ENCODE results near the gene VTCN1.

Gene VTCN1

GRCh38 chr1:117201808-117202207 lies 8.9 kb downstream of the VTCN1 start:
- TF ChIP-seq EZH2 (optimal IDR thresholded peaks at IDR 0.05; ENCODE audit: low read depth, low read length) (no peak), EZH2phosphoT487 (IDR thresholded peaks at IDR 0.05; ENCODE audit: low read length) (no peak), CTCF (IDR thresholded peaks at IDR 0.05; ENCODE audit: low read length) (no peak)
- Histone ChIP-seq H3K9me2 (replicated peaks; ENCODE audit: insufficient read depth, low read length) (no peaks in the 10 kb centered on the region), H3K4me1 (ENCODE audit: low read length) (no peaks in the 10 kb centered on the region), H3K79me2 (ENCODE audit: low read length) (no peaks in the 10 kb centered on the region), H3K36me3 (replicated peaks; ENCODE audit: insufficient read depth, low read length) (no peaks in the 10 kb centered on the region), H3F3A (ENCODE audit: insufficient read depth, low read length) (no peaks in the 10 kb centered on the region), H4K20me1 (ENCODE audit: insufficient read depth, low read length) (no peaks in the 10 kb centered on the region), H3K9me3 (replicated peaks; ENCODE audit: insufficient read depth, low read length) (no peaks in the 10 kb centered on the region), H3K4me3 (ENCODE audit: low read length) (no peak overlapping the region), H3K4me2 (ENCODE audit: low read depth, low read length) (no peak overlapping the region), H3K27ac (ENCODE audit: low read length) (no peak overlapping the region), H3K27me3 (replicated peaks; ENCODE audit: insufficient read depth, low read length) (no peaks in the 10 kb centered on the region), H2AFZ (ENCODE audit: low read length) (no peak overlapping the region), H3K9ac (ENCODE audit: low read length) (no peak overlapping the region)
- DNase-seq = no peak

GRCh38 chr1:117198097-117198496 lies 12.6 kb downstream of the VTCN1 start:
- Histone ChIP-seq H3K4me1 (ENCODE audit: low read length) (no peaks in the 10 kb centered on the region), H3K4me3 (ENCODE audit: low read length) (no peak overlapping the region), H3K4me2 (ENCODE audit: low read depth, low read length) (no peak overlapping the region), H3F3A (ENCODE audit: insufficient read depth, low read length) (no peaks in the 10 kb centered on the region), H2AFZ (ENCODE audit: low read length) (no peak overlapping the region), H3K79me2 (ENCODE audit: low read length) (no peaks in the 10 kb centered on the region), H3K27ac (ENCODE audit: low read length) (no peak overlapping the region), H4K20me1 (ENCODE audit: insufficient read depth, low read length) (no peaks in the 10 kb centered on the region), H3K9me3 (replicated peaks; ENCODE audit: insufficient read depth, low read length) (no peaks in the 10 kb centered on the region), H3K36me3 (replicated peaks; ENCODE audit: insufficient read depth, low read length) (no peaks in the 10 kb centered on the region), H3K9me2 (replicated peaks; ENCODE audit: insufficient read depth, low read length) (no peaks in the 10 kb centered on the region), H3K27me3 (replicated peaks; ENCODE audit: insufficient read depth, low read length) (no peaks in the 10 kb centered on the region), H3K9ac (ENCODE audit: low read length) (no peak overlapping the region)
- no peak for DNase-seq
- TF ChIP-seq CTCF (IDR thresholded peaks at IDR 0.05; ENCODE audit: low read length) (no peak), EZH2 (optimal IDR thresholded peaks at IDR 0.05; ENCODE audit: low read depth, low read length) (no peak), EZH2phosphoT487 (IDR thresholded peaks at IDR 0.05; ENCODE audit: low read length) (no peak)

GRCh38 chr1:117189726-117190125 lies 21.0 kb downstream of the VTCN1 start:
- no peaks in the 10 kb centered on the region for H3F3A ChIP-seq (ENCODE audit: insufficient read depth, low read length)
- no peaks in the 10 kb centered on the region for H3K4me1 ChIP-seq (ENCODE audit: low read length)
- no peak overlapping the region for H3K4me3 ChIP-seq (ENCODE audit: low read length)
- H3K27me3 ChIP-seq (replicated peaks; ENCODE audit: insufficient read depth, low read length) = no peaks in the 10 kb centered on the region
- H3K9ac ChIP-seq (ENCODE audit: low read length) = no peak overlapping the region
- no peaks in the 10 kb centered on the region for H3K79me2 ChIP-seq (ENCODE audit: low read length)
- H3K9me2 ChIP-seq (replicated peaks; ENCODE audit: insufficient read depth, low read length) = no peaks in the 10 kb centered on the region
- DNase-seq = no peak
- TF ChIP-seq EZH2phosphoT487 (IDR thresholded peaks at IDR 0.05; ENCODE audit: low read length) (no peak), CTCF (IDR thresholded peaks at IDR 0.05; ENCODE audit: low read length) (no peak), EZH2 (optimal IDR thresholded peaks at IDR 0.05; ENCODE audit: low read depth, low read length) (no peak)
- no peaks in the 10 kb centered on the region for H3K9me3 ChIP-seq (replicated peaks; ENCODE audit: insufficient read depth, low read length)
- no peaks in the 10 kb centered on the region for H4K20me1 ChIP-seq (ENCODE audit: insufficient read depth, low read length)
- no peak overlapping the region for H2AFZ ChIP-seq (ENCODE audit: low read length)
- H3K36me3 ChIP-seq (replicated peaks; ENCODE audit: insufficient read depth, low read length) = no peaks in the 10 kb centered on the region
- no peak overlapping the region for H3K27ac ChIP-seq (ENCODE audit: low read length)
- no peak overlapping the region for H3K4me2 ChIP-seq (ENCODE audit: low read depth, low read length)
